Measurements from ENCODE around the gene CD247.

Gene CD247

DNA sequence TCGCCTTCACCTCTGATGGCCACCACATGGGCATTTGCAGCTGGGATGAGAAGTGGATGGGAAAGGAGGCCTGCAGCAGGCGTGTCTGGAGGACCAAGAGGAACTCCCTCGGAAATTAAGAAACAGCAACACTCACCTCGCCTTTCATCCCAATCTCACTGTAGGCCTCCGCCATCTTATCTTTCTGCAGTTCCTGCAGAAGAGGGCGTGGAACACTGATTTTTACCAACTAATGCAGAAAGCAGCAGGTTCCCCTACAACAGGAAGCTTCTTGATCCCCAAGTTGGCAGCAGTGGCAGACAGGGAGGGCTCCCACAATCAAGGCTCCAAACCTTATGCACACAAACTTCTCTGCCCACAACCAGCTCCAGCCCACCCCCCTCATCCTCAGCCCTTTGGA, 84.4 kb downstream of the CD247 start:
- Mint-ChIP-seq H3K4me1 (peaks cover 69% of the 10 kb centered on the region), H3K27ac (peak overlapping the region; percentile 72), H3K27me3 (no peaks in the 10 kb centered on the region), H3K4me3 (no peak overlapping the region), H3K9me3 (no peaks in the 10 kb centered on the region), H3K36me3 (peaks cover 69% of the 10 kb centered on the region)
- CTCF ChIA-PET, result interaction anchor here (0.8 to 1.2 kb wide), 2 partner anchors 9 to 101 kb away, joined by 3 to 4 read pairs; no protein-coding TSS in a partner anchor
- no peak for DNase-seq

DNA sequence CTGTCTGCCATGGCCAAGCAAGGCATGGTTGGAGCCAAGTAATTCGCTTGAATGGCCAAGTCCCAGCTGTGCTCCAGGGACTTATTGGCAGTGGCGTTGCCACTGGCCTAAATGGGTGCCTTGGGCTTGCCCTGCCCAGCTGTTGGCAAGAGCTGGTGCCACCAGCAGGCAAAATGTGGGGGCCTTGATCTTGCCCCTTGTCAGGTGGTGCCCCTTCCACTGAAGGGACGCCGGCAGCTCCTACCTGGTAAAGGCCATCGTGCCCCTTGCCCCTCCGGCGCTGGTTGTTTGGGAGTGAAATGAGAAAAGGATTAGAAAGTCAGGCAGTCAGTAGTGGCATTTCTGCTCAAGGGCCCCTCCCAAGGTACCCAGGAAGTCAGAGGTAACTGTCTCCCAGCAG, 85.5 kb downstream of the CD247 start:
- CTCF ChIA-PET, result interaction anchor here (1.0 to 1.2 kb wide), 2 partner anchors 14 to 100 kb away, joined by 3 to 4 read pairs; no protein-coding TSS in a partner anchor
- H3K27me3 Mint-ChIP-seq, result no peaks in the 10 kb centered on the region
- H3K4me1 Mint-ChIP-seq, result peaks cover 68% of the 10 kb centered on the region
- H3K9me3 Mint-ChIP-seq, result no peaks in the 10 kb centered on the region
- no peak overlapping the region for H3K27ac Mint-ChIP-seq
- no peak overlapping the region for H3K4me3 Mint-ChIP-seq
- H3K36me3 Mint-ChIP-seq, result peaks cover 63% of the 10 kb centered on the region
- DNase-seq, result no peak

DNA sequence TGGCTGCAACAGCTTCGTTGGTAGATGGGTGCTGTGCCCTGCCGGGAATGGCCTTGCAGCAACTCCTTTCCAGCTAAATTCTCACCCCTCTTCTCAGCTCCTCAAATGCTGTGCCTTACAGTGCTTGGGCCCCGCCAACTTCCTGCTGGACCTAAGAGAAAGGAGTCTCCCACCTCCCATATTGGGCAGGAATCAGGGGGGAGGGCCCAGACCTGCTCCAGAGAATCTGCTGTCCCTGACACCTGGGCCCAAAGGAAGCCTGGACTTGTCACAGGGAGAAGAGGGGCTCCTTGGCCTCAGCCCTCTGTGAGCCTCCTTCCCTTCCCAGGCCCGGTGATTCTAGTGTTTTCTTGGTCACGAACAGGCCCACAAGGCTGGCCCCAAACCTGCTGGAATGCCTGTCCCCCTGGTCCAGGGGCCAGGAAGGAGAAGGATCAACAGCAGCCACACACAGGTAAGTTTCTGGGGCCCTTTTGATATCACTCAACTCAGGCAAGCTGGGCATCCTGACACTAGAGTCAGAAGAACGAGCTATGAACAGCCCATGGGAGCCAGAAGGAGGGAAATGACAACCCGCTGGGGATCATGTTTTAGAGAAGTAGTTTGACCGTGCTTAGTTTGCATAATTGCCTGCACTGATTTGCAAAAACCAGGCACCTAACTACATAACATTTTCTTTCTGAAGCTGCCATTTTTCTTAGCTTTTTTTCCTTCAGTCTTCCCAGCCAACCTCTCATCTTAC, 86.2 kb downstream of the CD247 start:
- CTCF ChIA-PET, result interaction anchor here (1.0 to 1.2 kb wide), 2 partner anchors 15 to 100 kb away, joined by 3 to 4 read pairs; no protein-coding TSS in a partner anchor
- H3K4me1 Mint-ChIP-seq, result peaks cover 61% of the 10 kb centered on the region
- H3K9me3 Mint-ChIP-seq, result no peaks in the 10 kb centered on the region
- peak overlapping the region; percentile 37 for H3K27ac Mint-ChIP-seq
- peaks cover 58% of the 10 kb centered on the region for H3K36me3 Mint-ChIP-seq
- H3K4me3 Mint-ChIP-seq, result no peak overlapping the region
- no peaks in the 10 kb centered on the region for H3K27me3 Mint-ChIP-seq
- DNase-seq, result no peak

DNA sequence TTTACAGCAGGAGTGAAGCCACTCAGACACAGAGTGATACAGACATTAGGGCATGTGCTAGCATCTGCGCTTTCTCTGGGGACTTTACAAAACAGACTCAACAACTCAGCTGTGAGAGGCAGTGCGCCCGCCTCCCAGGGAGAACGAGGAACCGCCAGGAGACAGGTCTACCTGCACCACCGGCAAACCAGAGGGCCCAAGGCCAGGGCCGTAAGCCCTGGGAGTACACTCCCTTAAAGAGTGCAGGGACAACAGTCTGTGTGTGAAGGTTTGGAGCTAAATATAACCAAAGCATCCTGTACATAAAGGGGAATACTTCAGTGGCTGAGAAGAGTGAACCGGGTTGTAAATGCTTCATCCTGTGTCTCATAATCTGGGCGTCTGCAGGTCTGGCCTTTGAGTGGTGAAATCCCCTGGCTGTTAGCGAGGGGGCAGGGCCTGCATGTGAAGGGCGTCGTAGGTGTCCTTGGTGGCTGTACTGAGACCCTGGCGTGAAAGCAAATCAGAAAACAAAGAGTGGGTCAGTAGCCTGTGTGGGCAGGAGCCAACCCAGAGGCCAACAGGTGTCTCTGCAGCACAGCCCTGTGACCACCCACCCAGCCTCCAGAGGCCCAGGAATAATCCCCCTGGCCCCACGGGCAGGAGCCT, 86.9 kb downstream of the CD247 start:
- no peak overlapping the region for H3K4me3 Mint-ChIP-seq
- no peaks in the 10 kb centered on the region for H3K27me3 Mint-ChIP-seq
- H3K9me3 Mint-ChIP-seq, result no peaks in the 10 kb centered on the region
- CTCF ChIA-PET, result interaction anchor here (1.8 kb wide), 1 partner anchor 103 kb away, joined by 4 read pairs; no protein-coding TSS in a partner anchor
- no peak for DNase-seq
- peaks cover 52% of the 10 kb centered on the region for H3K36me3 Mint-ChIP-seq
- peaks cover 54% of the 10 kb centered on the region for H3K4me1 Mint-ChIP-seq
- H3K27ac Mint-ChIP-seq, result peak overlapping the region; percentile 74

DNA sequence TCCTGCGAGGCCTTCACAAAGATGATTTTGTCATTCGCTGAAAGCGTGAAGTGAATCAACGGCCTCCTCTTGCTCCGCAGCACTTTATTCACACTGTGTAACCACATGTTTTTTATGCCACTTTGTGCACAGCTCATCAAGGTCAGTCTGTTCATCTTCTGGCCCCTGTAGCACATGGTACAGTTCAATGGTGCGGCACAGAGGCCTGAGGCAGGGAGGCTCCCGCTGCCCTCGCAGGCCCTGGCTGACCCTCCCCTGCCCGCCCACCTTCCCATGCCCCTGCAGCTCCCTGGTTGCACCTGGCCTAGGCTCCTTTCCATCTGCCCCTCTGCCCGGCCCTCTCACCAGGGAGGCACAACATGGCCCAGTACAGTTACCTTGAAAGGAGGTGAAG, 87.5 kb downstream of the CD247 start:
- H3K4me1 Mint-ChIP-seq, result peaks cover 49% of the 10 kb centered on the region
- peak overlapping the region; percentile 74 for H3K27ac Mint-ChIP-seq
- H3K9me3 Mint-ChIP-seq, result no peaks in the 10 kb centered on the region
- DNase-seq, result no peak
- no peak overlapping the region for H3K4me3 Mint-ChIP-seq
- no peaks in the 10 kb centered on the region for H3K27me3 Mint-ChIP-seq
- CTCF ChIA-PET, result interaction anchor here (1.8 kb wide), 1 partner anchor 103 kb away, joined by 4 read pairs; no protein-coding TSS in a partner anchor
- H3K36me3 Mint-ChIP-seq, result peaks cover 47% of the 10 kb centered on the region

DNA sequence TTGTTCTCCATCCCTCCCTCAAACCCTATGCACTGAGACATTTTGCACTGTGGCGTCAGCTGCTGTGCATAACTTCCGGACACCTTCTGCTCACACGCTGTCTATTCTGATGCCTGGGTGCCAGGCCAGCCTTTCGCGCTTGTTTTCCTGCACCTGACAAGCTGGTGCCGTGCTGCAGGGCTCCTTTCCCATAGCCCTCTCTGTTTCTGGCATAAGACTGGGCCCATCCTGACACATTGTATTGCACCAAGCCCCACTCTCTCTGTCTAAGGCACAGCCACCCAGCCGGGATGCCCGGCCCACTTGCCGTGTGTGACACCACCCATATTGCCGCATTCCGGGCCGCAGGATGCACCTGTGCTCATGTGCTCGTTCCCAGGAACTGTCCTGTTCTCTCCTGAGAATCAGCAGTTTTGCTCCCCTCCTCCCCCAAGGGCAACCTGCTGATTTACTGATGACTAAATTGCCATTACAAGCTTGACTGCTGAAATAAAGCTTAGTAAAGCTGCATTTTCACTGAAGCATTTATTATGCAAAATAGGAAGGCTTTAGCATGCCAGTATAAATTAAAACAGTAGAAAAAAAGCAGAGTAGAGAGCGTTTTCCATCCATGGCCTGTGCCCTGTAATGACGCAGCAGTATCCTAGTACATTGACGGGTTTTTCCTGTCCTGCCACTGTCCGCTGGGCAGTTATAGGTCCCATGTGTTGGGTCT, 88.0 kb downstream of the CD247 start:
- Mint-ChIP-seq H3K9me3 (no peaks in the 10 kb centered on the region), H3K4me3 (no peak overlapping the region), H3K36me3 (peaks cover 41% of the 10 kb centered on the region), H3K4me1 (peaks cover 43% of the 10 kb centered on the region), H3K27ac (peak overlapping the region; percentile 37), H3K27me3 (no peaks in the 10 kb centered on the region)
- CTCF ChIA-PET, result interaction anchor here (1.8 kb wide), 1 partner anchor 104 kb away, joined by 4 read pairs; no protein-coding TSS in a partner anchor
- DNase-seq, result no peak

GRCh38 chr1:167429612-167430011, 88.7 kb downstream of the CD247 start:
- no peak for DNase-seq
- Mint-ChIP-seq H3K4me1 (peaks cover 41% of the 10 kb centered on the region), H3K9me3 (no peaks in the 10 kb centered on the region), H3K27ac (peak overlapping the region; percentile 37), H3K27me3 (no peaks in the 10 kb centered on the region), H3K36me3 (peaks cover 40% of the 10 kb centered on the region), H3K4me3 (no peak overlapping the region)
- CTCF ChIA-PET, result interaction anchor here (1.8 kb wide), 1 partner anchor 104 kb away, joined by 4 read pairs; no protein-coding TSS in a partner anchor

- H3K27ac Mint-ChIP-seq, result peak overlapping the region; percentile 83
- DNase-seq, result no peak
- peaks cover 32% of the 10 kb centered on the region for H3K4me1 Mint-ChIP-seq
- H3K4me3 Mint-ChIP-seq, result no peak overlapping the region
- H3K27me3 Mint-ChIP-seq, result no peaks in the 10 kb centered on the region
- H3K36me3 Mint-ChIP-seq, result peaks cover 30% of the 10 kb centered on the region
- H3K9me3 Mint-ChIP-seq, result no peaks in the 10 kb centered on the region
- CTCF ChIA-PET, result interaction anchor here (1.8 kb wide), 1 partner anchor 112 kb away, joined by 6 read pairs; no protein-coding TSS in a partner anchor
Observed at GRCh38 chr1:167428395-167428794, 89.9 kb downstream of the CD247 start.

GRCh38 chr1:167427848-167428247, 90.5 kb downstream of the CD247 start:
- peaks cover 25% of the 10 kb centered on the region for H3K36me3 Mint-ChIP-seq

DNA sequence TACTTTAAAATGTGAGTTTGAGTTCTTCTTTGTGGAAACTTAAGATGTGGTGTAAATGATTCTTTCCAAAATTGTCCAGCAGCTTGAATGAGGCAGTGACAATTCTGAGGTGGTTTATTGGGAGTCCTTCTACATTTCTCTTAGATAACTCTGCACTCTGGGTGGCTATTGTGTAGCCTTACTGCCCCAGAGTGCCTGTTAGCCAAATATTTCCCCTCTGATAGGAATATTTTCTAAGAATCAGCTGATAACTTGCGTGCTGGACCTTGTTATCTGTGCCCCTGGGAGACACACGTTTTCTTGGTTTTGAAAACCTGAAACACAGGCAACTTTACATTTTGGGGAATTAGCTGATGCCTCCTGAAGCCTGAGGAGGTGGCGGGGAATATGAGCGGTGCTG, 91.6 kb downstream of the CD247 start:
- Mint-ChIP-seq H3K4me1 (peaks cover 30% of the 10 kb centered on the region), H3K9me3 (no peaks in the 10 kb centered on the region), H3K27me3 (no peaks in the 10 kb centered on the region), H3K4me3 (no peak overlapping the region), H3K36me3 (peaks cover 21% of the 10 kb centered on the region), H3K27ac (no peak overlapping the region)
- DNase-seq, result no peak
- CTCF ChIA-PET, result interaction anchor here (1.8 kb wide), 1 partner anchor 114 kb away, joined by 6 read pairs; no protein-coding TSS in a partner anchor

More at GRCh38 chr1:167427848-167428247, 90.5 kb downstream of the CD247 start:
- peaks cover 30% of the 10 kb centered on the region for H3K4me1 Mint-ChIP-seq
- peak overlapping the region; percentile 83 for H3K27ac Mint-ChIP-seq
- no peaks in the 10 kb centered on the region for H3K27me3 Mint-ChIP-seq
- CTCF ChIA-PET, result interaction anchor here (1.8 kb wide), 1 partner anchor 112 kb away, joined by 6 read pairs; no protein-coding TSS in a partner anchor
- no peaks in the 10 kb centered on the region for H3K9me3 Mint-ChIP-seq
- no peak for DNase-seq
- no peak overlapping the region for H3K4me3 Mint-ChIP-seq

DNA sequence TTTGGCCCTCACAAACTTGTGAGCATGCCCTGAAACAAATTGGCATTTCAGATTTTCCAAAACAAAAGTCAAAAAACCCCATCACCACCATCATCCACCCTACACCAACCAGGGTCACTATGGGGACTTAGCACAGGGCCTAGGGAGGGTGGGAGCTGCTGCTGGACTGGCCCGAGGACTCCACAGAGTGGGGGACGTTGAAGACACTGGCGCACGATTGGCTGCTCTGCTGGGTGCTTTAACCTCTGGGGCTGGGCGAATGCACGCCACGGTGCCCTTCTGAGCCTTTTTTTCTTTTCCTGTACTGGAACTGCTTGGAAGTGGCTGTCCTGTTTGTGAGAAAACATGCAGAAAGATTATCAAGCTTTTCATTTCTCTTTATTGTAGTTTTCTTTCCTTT, 92.8 kb downstream of the CD247 start:
- Mint-ChIP-seq H3K27me3 (no peaks in the 10 kb centered on the region), H3K4me3 (no peak overlapping the region), H3K36me3 (peaks cover 17% of the 10 kb centered on the region), H3K4me1 (peaks cover 26% of the 10 kb centered on the region), H3K27ac (no peak overlapping the region), H3K9me3 (no peaks in the 10 kb centered on the region)
- CTCF ChIA-PET, result interaction anchor here (1.2 kb wide), 2 partner anchors 8 to 16 kb away, joined by 3 read pairs; no protein-coding TSS in a partner anchor
- DNase-seq, result no peak

DNA sequence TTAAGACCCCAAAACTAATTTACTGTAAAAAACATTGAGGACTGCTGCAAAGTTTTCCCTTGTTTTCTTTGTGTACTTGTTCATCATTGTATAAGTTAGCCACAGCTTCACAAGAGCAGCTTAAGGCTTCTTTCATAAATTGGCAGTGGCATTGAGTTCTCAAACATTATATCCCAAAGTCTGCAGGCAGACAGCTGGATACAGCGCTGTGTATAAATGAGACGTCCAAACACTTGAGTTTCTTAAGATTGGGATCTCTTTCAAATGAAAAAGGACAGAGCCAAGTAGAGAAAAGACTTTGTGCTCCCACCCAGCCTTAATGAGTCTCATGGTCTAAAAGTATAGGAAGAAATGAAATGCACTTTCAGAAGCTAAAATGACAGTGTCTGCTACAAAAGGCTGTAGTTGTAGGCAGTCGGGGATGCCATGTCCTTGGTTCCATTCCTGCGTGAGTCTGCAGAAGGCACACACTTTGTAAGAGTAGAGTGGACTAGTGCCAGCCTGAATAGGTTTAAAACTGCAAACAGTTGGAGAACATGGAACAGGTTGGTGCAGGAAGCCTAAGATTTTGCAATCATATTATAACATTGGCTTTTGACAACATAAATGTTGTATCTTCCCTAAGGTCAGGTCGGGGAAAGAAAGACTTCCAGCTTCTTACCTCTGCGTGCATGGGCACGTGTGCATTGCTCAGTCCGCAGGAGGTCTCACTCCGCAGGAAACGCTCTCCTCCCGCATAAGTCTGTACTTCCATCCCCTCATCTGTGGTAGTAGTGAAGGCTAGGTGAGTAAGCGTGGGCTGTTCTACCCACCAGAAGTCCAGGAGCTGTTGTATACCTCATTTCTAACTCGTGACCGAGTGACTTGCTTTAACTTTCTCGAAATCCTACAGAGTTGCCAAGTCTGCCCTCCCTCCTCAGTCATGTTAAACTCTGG, 94.4 kb downstream of the CD247 start:
- DNase-seq, result no peak
- H3K27me3 Mint-ChIP-seq, result no peaks in the 10 kb centered on the region
- peaks cover 11% of the 10 kb centered on the region for H3K4me1 Mint-ChIP-seq
- H3K36me3 Mint-ChIP-seq, result peaks cover 10% of the 10 kb centered on the region
- H3K27ac Mint-ChIP-seq, result no peak overlapping the region
- H3K4me3 Mint-ChIP-seq, result no peak overlapping the region
- H3K9me3 Mint-ChIP-seq, result no peaks in the 10 kb centered on the region
- CTCF ChIA-PET, result interaction anchor here (1.2 kb wide), 1 partner anchor 15 kb away, joined by 3 read pairs; no protein-coding TSS in a partner anchor

DNA sequence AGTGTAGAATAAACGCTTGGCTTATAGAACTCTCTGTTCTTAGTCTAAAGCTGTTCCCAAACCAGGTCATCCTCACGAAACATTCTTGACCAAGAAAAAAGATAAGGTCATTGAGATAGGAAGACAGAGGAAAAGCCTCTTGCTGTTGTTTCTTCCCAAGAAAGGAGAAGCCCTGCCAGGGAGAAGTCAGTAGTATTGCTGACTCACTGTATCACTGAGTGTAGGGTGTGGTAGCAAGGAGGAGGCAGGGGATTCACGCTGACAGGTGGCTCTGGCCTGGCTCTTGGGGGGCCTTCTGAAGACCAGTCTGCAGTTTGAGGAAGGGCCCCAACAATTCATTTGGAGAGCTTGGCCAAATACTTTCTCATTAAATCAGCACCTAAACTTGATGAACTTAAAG, 97.8 kb downstream of the CD247 start:
- DNase-seq, result no peak
- no peaks in the 10 kb centered on the region for H3K27me3 Mint-ChIP-seq
- H3K36me3 Mint-ChIP-seq, result peaks cover 17% of the 10 kb centered on the region
- H3K4me1 Mint-ChIP-seq, result no peaks in the 10 kb centered on the region
- CTCF ChIA-PET, result no interaction called here
- H3K9me3 Mint-ChIP-seq, result no peaks in the 10 kb centered on the region
- no peak overlapping the region for H3K4me3 Mint-ChIP-seq
- H3K27ac Mint-ChIP-seq, result no peak overlapping the region

All from activated naive CD4-positive, alpha-beta T cell treated with anti-CD3 and anti-CD28 coated beads, Interleukin-2, amount 10 ng/mL, durations not matched to agents 7 days and 5 days (primary cell).